Posterior vena cava (tissue), 2 donors: ENCODE results near the gene UBC. TPM values are rescaled to one million over a fixed set of nuclear protein-coding genes. Genes with fewer than 3 reads are reported as not detected.
"Not testable (repeated sequence)": the region's sequence is repeated elsewhere in the genome, so short reads cannot be mapped to it uniquely, and the experiment has no call there.

ENCODE experiments used
- DNase-seq: peaks from one replicate; pipeline ENCODE4 v3.0.0-alpha.2; 2020; ENCODE audit warnings: low spot score
- intact Hi-C, 2 donors: fragments of 100-400 bp; cut with DNase I; formaldehyde crosslinking; loops; one replicate each; pipeline versions ENCODE4 v1.14.1 to v1.14.2; 2022 to 2023
- total RNA-seq, 2 donors: library from RNA; stranded (reverse); fragmentation: NEBNext Ultra II Directional; extraction: Animal tissue kit (Norgen Biotek cat#: 25700); gene quantifications; one replicate each; pipeline ENCODE4 v1.2.1, GENCODE V29; 2021
- donor health status: DM: yes; HTN: yes; CAD: no.
- donor health status: DM: yes; HTN: yes; CAD: no.

Gene UBC
- total RNA-seq, 2 donors from 2014 or later = 993 to 1,405 TPM

DNA sequence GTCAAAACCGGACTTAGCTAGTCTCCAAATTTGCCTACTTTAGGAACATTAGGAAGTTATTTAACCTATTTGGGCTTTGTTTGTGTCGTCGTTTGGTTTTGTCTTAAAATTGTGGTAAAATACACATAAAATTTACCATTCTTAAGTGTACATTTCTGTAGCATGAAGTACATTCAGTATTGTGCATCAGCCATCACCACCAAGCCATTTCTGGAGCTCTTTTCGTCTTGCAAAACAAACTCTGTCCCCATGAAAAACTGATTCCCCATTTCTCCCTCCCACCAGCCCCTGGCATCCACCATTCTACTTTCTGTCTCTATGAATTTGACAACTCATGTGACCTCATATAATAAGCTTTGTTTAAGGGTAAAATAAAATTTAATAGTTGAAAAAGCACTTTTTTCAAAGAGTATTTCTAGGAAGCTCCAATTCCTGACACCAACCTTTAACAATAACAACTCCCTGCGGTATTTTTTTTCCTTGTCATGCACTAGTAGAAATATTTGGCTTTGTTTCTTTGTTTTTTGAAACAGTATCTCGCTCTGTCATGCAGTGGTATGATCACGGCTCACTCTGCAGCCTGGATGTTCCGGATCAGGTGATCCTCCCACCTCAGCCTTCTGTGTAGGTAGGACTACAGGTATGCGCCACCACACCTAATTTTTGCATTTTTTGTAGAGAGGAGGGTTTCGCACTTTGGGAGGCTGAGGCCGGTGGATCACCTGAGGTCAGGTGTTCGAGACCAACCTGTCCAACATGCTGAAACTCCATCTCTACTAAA is 3.6 kb upstream of the UBC start:
- intact Hi-C loops = no loop called here
- DNase-seq = no peak

DNA sequence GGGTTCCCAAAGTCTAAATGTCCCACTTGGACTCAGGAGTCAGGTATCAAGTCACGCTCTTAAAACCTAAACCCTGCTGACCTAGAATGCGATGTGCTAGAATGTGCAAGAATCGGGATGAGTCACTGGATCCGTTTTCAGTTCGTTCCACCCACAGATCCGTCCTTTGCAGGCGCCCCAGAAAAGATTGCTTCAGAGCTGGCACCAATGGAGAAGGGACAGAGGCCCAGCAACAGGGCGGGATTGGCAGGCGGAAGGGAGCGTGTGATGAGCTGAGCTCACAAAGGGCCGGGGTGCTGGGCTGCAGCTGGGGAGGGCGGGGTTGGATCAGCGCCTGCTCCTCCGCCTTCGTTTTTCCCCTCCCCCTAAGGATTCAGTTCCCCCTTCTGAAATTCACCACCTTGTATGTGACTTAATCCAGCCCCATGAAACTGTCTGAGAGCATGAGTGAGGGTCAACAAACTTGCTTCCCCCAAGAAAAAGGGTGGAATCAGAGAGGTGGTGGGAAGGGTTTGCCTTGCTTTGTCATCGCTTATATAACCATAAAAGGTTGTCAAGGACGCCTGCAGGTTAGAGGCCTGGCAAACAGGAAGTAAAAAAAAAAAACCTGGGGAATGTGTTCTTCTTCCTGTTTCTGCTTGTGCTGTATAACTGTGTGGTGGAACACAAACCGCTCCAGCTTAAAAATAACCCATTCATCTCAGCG is 2.8 kb upstream of the UBC start:
- peak; percentile 99 for DNase-seq
- intact Hi-C loops = no loop called here

DNA sequence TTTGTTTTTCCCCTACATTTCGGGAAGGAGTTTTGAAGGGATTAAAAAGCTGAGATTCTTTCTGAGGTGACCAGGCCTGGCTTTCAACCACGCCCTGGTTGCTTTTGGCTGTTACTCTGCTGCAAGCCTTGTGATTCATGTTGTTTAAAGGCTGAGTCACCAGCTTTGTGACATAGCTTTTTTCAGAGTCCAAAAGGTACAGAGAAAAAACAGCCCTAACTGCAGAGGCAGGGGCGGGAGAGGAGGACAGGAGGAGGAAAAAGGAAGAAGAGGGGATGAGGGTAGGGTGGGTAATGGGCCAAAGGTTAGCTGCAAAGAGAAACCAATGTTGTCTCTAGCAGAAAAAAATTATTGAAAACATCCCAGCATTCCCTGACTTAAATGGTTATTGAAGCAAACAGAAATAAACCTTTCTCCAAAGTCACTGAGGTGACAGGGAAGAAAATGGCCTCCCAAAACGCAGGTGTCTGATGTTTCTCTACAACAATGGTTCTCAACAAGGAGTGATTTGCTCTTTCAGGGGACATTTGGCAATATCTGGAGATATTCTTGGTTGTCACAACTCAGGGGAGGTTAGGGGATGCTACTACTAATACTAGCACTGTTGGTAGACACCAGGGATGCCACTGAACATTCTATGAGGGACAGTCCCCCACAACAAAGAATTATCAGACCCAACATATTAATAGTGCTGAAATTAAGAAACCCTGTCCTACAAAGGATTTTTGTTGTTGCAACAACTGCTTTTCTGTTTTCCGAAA is 2.1 kb upstream of the UBC start:
- intact Hi-C loops = no loop called here

GRCh38 chr12:124915239-124916236 is 1.1 kb upstream of the UBC start:
- intact Hi-C loops = no loop called here
- peak; percentile 86 for DNase-seq

More for the DNA sequence above, 2.1 kb upstream of the UBC start:
- peak; percentile 90 for DNase-seq

- intact Hi-C loops = no loop called here
- DNase-seq = peak; percentile 95
Measured at GRCh38 chr12:124913474-124914391, 717 bp downstream of the UBC start.

GRCh38 chr12:124912529-124913287 is 1.7 kb downstream of the UBC start:
- DNase-seq, intact Hi-C loops: not testable (repeated sequence)

- DNase-seq, intact Hi-C loops: not testable (repeated sequence)
Measured at GRCh38 chr12:124911521-124911920, 2.9 kb downstream of the UBC start.

GRCh38 chr12:124910561-124911478 is 3.6 kb downstream of the UBC start:
- intact Hi-C loops = no loop called here
- no peak for DNase-seq

DNA sequence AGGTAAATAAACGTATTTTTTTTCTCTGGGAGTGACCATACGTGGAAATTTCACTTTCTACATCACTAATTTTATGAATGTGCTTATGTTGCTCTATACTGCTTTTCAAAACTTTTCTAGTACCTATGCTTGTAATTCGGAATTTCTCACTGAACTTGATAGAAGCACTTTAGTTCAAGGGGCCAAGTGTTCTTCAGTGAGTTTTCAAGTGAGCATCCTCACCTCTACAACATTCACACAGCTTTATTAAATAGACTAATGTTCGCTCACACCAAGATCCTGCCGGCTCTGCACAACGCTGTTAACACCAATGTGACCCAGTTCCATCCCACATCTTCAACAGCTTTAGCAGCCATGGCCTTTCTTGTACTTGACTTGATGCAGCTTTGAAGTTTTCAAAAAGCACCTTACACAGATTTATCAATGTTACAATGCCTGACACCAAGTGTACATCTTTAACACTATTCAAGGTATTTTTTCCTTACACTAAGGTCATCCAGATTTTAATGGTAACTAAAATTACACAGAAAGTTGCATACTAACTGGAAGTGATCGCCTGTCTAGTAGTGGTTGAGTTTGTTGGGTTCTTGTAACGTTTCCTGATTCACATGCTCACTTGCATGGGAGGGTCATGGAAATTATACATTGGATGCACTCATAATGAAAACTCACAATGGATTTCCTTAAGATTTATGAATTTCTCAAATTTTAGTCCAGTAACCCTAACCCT is 4.5 kb downstream of the UBC start:
- DNase-seq = no peak
- intact Hi-C loops = no loop called here

GRCh38 chr12:124906606-124907261 is 7.7 kb downstream of the UBC start:
- DNase-seq = peak; percentile 85
- intact Hi-C loops = no loop called here

GRCh38 chr12:124904306-124905098 is 9.9 kb downstream of the UBC start:
- intact Hi-C loops = no loop called here
- peak; percentile 96 for DNase-seq

DNA sequence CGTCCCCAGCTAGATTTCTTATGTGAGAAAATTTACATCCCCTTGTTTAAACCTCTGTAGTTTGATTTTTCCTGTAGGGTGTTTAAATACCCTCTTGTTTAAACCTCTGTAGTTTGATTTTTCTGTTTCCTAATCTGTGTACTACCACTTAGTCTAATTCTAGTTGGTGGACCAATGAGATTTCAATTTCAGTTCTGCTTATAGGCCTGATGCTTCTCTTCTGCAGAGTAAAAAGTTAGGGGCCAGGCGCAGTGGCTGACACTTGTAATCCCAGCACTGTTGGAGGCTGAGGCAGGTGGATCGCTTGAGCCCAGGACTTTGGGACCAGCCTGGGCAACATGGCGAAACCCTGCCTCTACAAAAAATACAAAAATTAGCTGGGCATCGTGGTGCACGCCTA is 11.5 kb downstream of the UBC start:
- no peak for DNase-seq
- intact Hi-C loops = no loop called here

- intact Hi-C loops = no loop called here
- no peak for DNase-seq
Measured at GRCh38 chr12:124901003-124901402, 13.4 kb downstream of the UBC start.

GRCh38 chr12:124900345-124900795 is 14.1 kb downstream of the UBC start:
- intact Hi-C loops, DNase-seq: not testable (repeated sequence)
